ENCODE results near the gene TNIK. TPM values are rescaled to one million over a fixed set of nuclear protein-coding genes. Genes with fewer than 3 reads are reported as not detected.

Gene TNIK
- total RNA-seq, 4 donors from 2014 or later: 30.3 to 39.0 (median 36.8) TPM

DNA sequence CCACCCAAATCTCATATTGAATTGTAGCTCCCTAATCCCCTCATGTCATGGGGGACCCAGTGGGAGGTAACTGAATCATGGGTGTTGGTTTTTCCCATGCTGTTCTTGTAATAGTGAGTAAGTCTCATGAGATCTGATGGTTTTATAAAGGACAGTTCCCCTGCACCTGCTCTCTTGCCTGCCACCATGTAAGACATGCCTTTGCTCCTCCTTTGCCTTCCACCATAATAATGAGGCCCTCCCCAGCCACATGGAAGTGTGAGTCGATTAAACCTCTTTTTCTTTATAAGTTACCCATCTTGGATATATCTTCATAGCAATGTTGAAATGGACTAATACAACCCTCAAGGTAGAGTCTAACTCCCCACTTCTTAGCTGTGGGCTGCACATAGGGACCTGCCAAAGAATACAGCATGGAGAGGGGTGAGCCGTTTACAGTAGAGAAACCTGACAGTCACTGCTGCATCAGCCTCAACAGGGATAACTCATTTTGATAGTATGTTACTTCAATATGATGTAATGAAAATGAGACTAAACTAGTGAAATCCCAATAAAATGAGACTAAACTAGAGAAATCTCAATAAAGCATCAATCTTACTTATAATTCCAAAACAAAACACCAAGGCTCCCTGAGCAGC lies 117.3 kb downstream of the TNIK start:
- no peak for DNase-seq (ENCODE audit: extremely low spot score)
- intact Hi-C loops (cut with DNase I): no loop called here
- Histone ChIP-seq H3K27me3 (no peaks in the 10 kb centered on the region), H3K9me3 (no peaks in the 10 kb centered on the region), H3K27ac (replicated peaks in 1 of 4) (no peak overlapping the region), H3K36me3 (no peaks in the 10 kb centered on the region), H3K4me1 (peaks cover 13 to 25% (median 19%) of the 10 kb centered on the region in 4 donors), H3K4me3 (no peak overlapping the region)
- WGBS: 93% methylated on average over 2 of the region's 2 CpGs
- TF ChIP-seq, protein P1, sequence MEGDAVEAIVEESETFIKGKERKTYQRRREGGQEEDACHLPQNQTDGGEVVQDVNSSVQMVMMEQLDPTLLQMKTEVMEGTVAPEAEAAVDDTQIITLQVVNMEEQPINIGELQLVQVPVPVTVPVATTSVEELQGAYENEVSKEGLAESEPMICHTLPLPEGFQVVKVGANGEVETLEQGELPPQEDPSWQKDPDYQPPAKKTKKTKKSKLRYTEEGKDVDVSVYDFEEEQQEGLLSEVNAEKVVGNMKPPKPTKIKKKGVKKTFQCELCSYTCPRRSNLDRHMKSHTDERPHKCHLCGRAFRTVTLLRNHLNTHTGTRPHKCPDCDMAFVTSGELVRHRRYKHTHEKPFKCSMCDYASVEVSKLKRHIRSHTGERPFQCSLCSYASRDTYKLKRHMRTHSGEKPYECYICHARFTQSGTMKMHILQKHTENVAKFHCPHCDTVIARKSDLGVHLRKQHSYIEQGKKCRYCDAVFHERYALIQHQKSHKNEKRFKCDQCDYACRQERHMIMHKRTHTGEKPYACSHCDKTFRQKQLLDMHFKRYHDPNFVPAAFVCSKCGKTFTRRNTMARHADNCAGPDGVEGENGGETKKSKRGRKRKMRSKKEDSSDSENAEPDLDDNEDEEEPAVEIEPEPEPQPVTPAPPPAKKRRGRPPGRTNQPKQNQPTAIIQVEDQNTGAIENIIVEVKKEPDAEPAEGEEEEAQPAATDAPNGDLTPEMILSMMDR (IDR thresholded peaks at IDR 0.05): no peak
- TF ChIP-seq POLR2A (IDR thresholded peaks at IDR 0.05; ENCODE audit: low read depth): no peak
- TF ChIP-seq POLR2AphosphoS5 (IDR thresholded peaks at IDR 0.05): no peak
- no peak for TF ChIP-seq EP300 (IDR thresholded peaks at IDR 0.05)

DNA sequence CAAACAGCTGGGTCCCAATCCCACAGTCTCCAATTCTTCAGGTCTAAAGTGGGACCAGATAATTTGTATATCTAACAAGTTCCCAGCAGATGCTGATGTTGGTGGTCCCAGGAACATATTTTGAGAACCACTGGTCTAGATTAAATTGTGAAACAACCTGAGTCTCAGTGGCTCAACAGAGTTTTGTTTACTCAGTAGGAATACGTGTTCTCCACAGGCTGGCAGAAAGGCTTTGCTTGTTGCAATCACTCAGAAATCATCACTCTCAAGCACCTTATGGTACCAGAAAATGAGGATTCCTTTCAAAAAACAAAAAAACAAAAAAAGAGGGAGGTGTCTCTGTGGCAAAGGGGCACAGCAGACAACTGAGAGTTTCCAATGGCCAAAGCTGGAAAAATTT lies 118.0 kb downstream of the TNIK start:
- H3K27ac ChIP-seq (replicated peaks in 1 of 4): no peak overlapping the region
- no peaks in the 10 kb centered on the region for H3K27me3 ChIP-seq
- WGBS: 70% methylated on average over 1 of the region's 1 CpG
- peaks cover 7 to 18% (median 12%) of the 10 kb centered on the region in 4 donors for H3K4me1 ChIP-seq
- no peak for TF ChIP-seq EP300 (IDR thresholded peaks at IDR 0.05)
- TF ChIP-seq, protein P1 (IDR thresholded peaks at IDR 0.05): no peak
- no peak for TF ChIP-seq POLR2A (IDR thresholded peaks at IDR 0.05; ENCODE audit: low read depth)
- TF ChIP-seq POLR2AphosphoS5 (IDR thresholded peaks at IDR 0.05): no peak
- no peaks in the 10 kb centered on the region for H3K36me3 ChIP-seq
- no peak overlapping the region for H3K4me3 ChIP-seq
- intact Hi-C loops (cut with DNase I): no loop called here
- no peak for DNase-seq (ENCODE audit: extremely low spot score)
- H3K9me3 ChIP-seq: no peaks in the 10 kb centered on the region

DNA sequence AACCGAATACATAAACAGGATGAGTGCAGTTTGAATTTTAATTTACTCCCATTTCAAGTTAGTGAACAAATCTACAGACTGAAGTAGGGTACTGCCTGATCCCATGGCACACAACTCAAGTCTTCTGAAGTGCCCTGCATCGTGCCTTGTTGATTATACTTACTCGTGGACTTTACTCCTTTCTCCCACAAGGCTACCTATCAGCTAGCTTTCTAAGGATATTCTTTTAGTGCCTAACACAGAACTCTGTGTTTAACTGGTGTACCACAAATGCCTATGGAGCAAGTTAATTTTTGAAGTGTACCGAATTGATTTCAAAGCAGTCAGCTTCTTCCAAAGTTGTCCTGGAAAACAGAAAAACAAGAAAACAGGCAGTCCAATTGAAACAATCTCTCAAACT lies 119.8 kb downstream of the TNIK start:
- H3K9me3 ChIP-seq: no peaks in the 10 kb centered on the region
- H3K4me3 ChIP-seq: no peak overlapping the region
- H3K4me1 ChIP-seq: peaks cover 7 to 12% (median 9%) of the 10 kb centered on the region in 4 donors
- no peaks in the 10 kb centered on the region for H3K36me3 ChIP-seq
- DNase-seq (ENCODE audit: extremely low spot score): no peak
- intact Hi-C loops (cut with DNase I): no loop called here
- WGBS: 100% methylated on average over 4 of the region's 4 CpGs
- TF ChIP-seq EP300 (IDR thresholded peaks at IDR 0.05) (no peak), POLR2A (IDR thresholded peaks at IDR 0.05; ENCODE audit: low read depth) (no peak), POLR2AphosphoS5 (IDR thresholded peaks at IDR 0.05) (no peak)
- TF ChIP-seq, protein P1 (IDR thresholded peaks at IDR 0.05): no peak
- no peaks in the 10 kb centered on the region for H3K27me3 ChIP-seq
- no peak overlapping the region for H3K27ac ChIP-seq (replicated peaks in 1 of 4)

DNA sequence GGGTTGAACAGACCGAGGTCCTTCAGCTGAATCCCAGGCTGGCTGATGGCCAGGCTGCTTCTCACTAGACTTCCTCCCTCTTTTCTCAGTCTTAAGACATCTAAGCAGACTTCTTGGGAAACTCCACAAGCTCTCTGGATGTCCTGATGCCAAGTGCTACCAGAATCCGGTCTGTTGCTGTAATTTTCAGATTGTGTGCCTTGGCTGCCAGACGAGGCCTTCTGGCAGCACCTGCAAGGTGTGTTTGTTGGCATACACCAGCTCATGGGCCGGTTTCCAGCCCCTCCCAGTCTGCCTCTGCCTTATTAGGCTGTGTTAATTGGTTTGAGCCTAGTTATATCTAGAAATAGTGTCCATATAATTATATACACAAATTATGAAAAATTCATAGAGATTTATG lies 120.6 kb downstream of the TNIK start:
- H3K27ac ChIP-seq (replicated peaks in 1 of 4): no peak overlapping the region
- no peak for TF ChIP-seq POLR2AphosphoS5 (IDR thresholded peaks at IDR 0.05)
- TF ChIP-seq EP300 (IDR thresholded peaks at IDR 0.05): no peak
- TF ChIP-seq, protein P1 (IDR thresholded peaks at IDR 0.05): no peak
- no peak for TF ChIP-seq POLR2A (IDR thresholded peaks at IDR 0.05; ENCODE audit: low read depth)
- no peaks in the 10 kb centered on the region for H3K36me3 ChIP-seq
- no peak overlapping the region for H3K4me3 ChIP-seq
- no peak for DNase-seq (ENCODE audit: extremely low spot score)
- H3K4me1 ChIP-seq: peaks cover 3 to 9% (median 6%) of the 10 kb centered on the region in 4 donors
- H3K27me3 ChIP-seq: no peaks in the 10 kb centered on the region
- H3K9me3 ChIP-seq: no peaks in the 10 kb centered on the region
- intact Hi-C loops (cut with DNase I): no loop called here
- 83% methylated on average over 3 of the region's 4 CpGs for WGBS

DNA sequence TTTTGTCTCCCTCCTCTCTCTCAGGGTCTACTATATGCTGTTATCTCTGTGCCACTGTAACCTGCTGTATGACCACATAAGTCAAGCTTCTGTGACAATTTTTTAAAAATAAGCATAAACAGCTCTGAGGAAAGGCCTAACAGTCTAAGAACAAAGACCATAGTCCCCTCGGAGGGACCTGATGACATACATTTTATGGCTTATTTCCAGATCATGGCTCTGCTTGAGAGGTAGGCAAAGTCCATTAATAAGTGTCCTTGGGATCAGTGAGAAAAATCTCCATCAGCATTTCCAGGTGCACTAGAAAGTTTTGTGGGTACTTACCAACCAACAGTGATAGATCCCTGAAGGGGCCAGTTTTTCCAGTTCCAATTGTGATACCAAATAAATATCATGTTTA lies 123.8 kb downstream of the TNIK start:
- peaks cover 8 to 25% (median 21%) of the 10 kb centered on the region in 4 donors for H3K4me1 ChIP-seq
- H3K4me3 ChIP-seq: no peak overlapping the region
- no peak for DNase-seq (ENCODE audit: extremely low spot score)
- WGBS: 84% methylated on average over 1 of the region's 1 CpG
- intact Hi-C loops (cut with DNase I): no loop called here
- no peak for TF ChIP-seq POLR2A (IDR thresholded peaks at IDR 0.05; ENCODE audit: low read depth)
- no peak for TF ChIP-seq POLR2AphosphoS5 (IDR thresholded peaks at IDR 0.05)
- TF ChIP-seq, protein P1 (IDR thresholded peaks at IDR 0.05): no peak
- no peak for TF ChIP-seq EP300 (IDR thresholded peaks at IDR 0.05)
- H3K9me3 ChIP-seq: no peaks in the 10 kb centered on the region
- no peaks in the 10 kb centered on the region for H3K27me3 ChIP-seq
- H3K36me3 ChIP-seq: no peaks in the 10 kb centered on the region
- H3K27ac ChIP-seq (replicated peaks in 1 of 4): no peak overlapping the region

Data from esophagus muscularis mucosa (tissue), 4 donors.